ENCODE results near the gene ZDHHC24. TPM values are rescaled to one million over a fixed set of nuclear protein-coding genes. Genes with fewer than 3 reads are reported as not detected.

ZDHHC24 gene
- total RNA-seq, 4 donors from 2014 or later, result 20.3 to 25.9 (median 22.3) TPM

GRCh38 chr11:66561178-66561974, 15.5 kb upstream of the ZDHHC24 start:
- 79 to 83% methylated on average over 7 to 12 of the region's 14 CpGs for WGBS, 2 donors
- H3K9me3 ChIP-seq, result no peaks in the 10 kb centered on the region
- no peaks in the 10 kb centered on the region for H3K27me3 ChIP-seq
- intact Hi-C loops (cut with DNase I), result no loop called here
- H3K27ac ChIP-seq, result no peak overlapping the region
- H3K36me3 ChIP-seq, result no peaks in the 10 kb centered on the region
- no peak overlapping the region for H3K4me3 ChIP-seq (replicated peaks in 1 of 3)
- H3K4me1 ChIP-seq, result peaks cover 8 to 9% of the 10 kb centered on the region in 2 donors
- no peak for DNase-seq
- TF ChIP-seq POLR2A (IDR thresholded peaks at IDR 0.05) (no peak), CTCF (IDR thresholded peaks at IDR 0.05) (no peak)

- Histone ChIP-seq H3K36me3 (no peaks in the 10 kb centered on the region), H3K9me3 (no peaks in the 10 kb centered on the region), H3K4me1 (peaks cover 8 to 13% of the 10 kb centered on the region in 2 donors), H3K27me3 (no peaks in the 10 kb centered on the region), H3K27ac (no peak overlapping the region), H3K4me3 (replicated peaks in 1 of 3) (no peak overlapping the region)
- WGBS, 2 donors, result 68 to 79% methylated on average over 19 to 20 of the region's 27 CpGs
- intact Hi-C loops (cut with DNase I), result no loop called here
- no peak for DNase-seq
- TF ChIP-seq CTCF (IDR thresholded peaks at IDR 0.05) (no peak), POLR2A (IDR thresholded peaks at IDR 0.05) (no peak)
Observed at GRCh38 chr11:66559866-66560676, 14.2 kb upstream of the ZDHHC24 start.

GRCh38 chr11:66559142-66559865, 13.5 kb upstream of the ZDHHC24 start:
- TF ChIP-seq POLR2A (IDR thresholded peaks at IDR 0.05), result no peak
- TF ChIP-seq CTCF (IDR thresholded peaks at IDR 0.05), result no peak
- Histone ChIP-seq H3K36me3 (no peaks in the 10 kb centered on the region), H3K9me3 (no peaks in the 10 kb centered on the region), H3K27ac (no peak overlapping the region), H3K4me3 (replicated peaks in 1 of 3) (no peak overlapping the region), H3K4me1 (peaks cover 8 to 13% of the 10 kb centered on the region in 2 donors), H3K27me3 (no peaks in the 10 kb centered on the region)
- 15% methylated on average over 23 to 37 of the region's 50 CpGs for WGBS, 2 donors
- peak; percentile 39 to 49 for DNase-seq
- intact Hi-C loops (cut with DNase I), result no loop called here

- H3K27ac ChIP-seq, result no peak overlapping the region
- TF ChIP-seq POLR2A (IDR thresholded peaks at IDR 0.05) (no peak), CTCF (IDR thresholded peaks at IDR 0.05) (no peak)
- no peak overlapping the region for H3K4me3 ChIP-seq (replicated peaks in 1 of 3)
- 90 to 93% methylated on average over 22 to 24 of the region's 24 CpGs for WGBS, 2 donors
- no peaks in the 10 kb centered on the region for H3K9me3 ChIP-seq
- no peaks in the 10 kb centered on the region for H3K27me3 ChIP-seq
- no peaks in the 10 kb centered on the region for H3K36me3 ChIP-seq
- peaks cover 8 to 13% of the 10 kb centered on the region in 2 donors for H3K4me1 ChIP-seq
- intact Hi-C loops (cut with DNase I), result no loop called here
- DNase-seq, result no peak
Observed at GRCh38 chr11:66557733-66558326, 12.0 kb upstream of the ZDHHC24 start.
